HTERT RPE-1 (cell line): Measurements from ENCODE around the gene CDKN2AIP.

Experiments used
- in situ Hi-C: fragments of 300-500 bp; cut with MboI; formaldehyde crosslinking; loops from 4 replicates; pipeline ENCODE4 v1.14.3; 2020; ENCODE audit warnings: low sequenced_read_pairs

Gene CDKN2AIP, protein sequence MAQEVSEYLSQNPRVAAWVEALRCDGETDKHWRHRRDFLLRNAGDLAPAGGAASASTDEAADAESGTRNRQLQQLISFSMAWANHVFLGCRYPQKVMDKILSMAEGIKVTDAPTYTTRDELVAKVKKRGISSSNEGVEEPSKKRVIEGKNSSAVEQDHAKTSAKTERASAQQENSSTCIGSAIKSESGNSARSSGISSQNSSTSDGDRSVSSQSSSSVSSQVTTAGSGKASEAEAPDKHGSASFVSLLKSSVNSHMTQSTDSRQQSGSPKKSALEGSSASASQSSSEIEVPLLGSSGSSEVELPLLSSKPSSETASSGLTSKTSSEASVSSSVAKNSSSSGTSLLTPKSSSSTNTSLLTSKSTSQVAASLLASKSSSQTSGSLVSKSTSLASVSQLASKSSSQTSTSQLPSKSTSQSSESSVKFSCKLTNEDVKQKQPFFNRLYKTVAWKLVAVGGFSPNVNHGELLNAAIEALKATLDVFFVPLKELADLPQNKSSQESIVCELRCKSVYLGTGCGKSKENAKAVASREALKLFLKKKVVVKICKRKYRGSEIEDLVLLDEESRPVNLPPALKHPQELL

DNA sequence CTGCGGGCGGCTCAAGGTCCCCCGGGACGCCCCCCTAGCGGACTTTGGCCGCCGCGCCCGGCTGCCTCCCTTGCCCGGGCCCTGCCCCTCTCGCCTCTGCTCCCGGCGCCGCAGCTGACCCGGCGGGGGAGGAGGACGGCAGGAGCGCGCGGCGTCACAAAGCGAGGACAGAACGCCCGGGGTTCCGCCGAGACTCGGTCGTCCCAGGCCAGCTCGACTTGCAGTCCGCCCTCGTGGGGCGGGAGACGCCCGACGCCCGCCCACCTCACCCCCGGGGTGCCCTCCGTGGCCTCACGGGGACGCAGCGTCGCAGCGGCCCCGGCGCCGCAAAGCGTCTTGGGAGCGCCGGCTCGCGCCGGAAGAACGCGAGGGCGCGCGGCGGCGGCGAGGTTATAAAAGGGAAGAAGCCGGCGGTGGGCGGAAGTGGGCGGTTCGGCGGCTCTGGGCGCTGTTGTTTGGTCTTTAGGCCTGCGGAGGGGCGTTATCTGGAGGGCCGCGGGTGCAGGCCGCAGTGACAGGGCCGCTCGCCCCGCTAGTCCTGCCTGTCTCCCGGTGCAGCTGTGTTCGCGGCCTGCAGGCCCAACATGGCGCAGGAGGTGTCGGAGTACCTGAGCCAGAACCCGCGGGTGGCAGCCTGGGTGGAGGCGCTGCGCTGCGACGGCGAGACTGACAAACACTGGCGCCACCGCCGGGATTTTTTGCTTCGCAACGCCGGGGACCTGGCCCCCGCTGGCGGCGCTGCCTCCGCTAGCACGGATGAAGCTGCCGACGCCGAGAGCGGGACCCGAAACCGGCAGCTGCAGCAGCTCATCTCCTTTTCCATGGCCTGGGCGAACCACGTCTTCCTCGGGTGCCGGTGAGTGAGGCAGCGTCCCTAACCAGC lies at the start of gene CDKN2AIP:
TSS of gene CDKN2AIP (plus strand) at position 423 of the 883 bp plus-strand sequence. CDS start at position 585, 162 bp downstream.
- in situ Hi-C loops: no loop called here

DNA sequence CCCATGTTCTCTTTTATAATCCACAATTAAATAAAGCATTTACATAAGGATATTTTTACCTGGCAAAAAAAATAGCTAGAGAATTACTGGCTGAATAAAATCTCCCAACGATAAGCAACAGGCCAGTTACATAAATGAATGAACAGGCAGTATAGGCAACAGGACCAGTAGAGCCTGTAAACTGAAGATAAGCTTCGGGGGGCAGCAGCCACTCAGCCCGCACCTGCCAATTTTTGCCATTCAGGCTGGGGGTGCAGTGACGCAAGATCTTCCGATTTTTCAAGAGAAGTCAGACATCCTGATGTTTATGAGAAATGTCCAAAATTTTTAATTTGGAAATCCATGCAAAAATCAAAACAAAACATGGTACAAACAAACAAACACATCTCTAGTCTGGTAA lies 49.0 kb upstream of the CDKN2AIP start:
- in situ Hi-C loops: no loop called here

DNA sequence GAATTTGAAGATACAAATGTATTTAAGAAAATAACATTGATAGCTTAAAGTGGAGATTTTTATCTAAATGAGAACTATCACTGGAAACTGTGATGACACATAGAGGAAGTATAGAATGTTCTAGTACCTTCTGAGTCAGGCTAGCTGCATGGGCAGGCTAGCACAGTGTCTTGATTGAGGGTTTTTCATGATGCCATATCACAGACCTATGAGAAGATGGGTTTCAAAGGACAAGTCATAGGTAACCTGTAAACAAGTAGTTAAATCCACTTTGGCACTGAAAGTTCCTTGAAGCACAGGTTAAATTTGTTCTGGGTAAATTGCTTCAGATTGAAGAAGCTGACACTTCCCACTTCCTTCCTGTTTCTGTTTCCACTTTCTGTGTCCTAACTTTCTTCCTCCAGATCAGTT lies 48.2 kb upstream of the CDKN2AIP start:
- in situ Hi-C loops: no loop called here

DNA sequence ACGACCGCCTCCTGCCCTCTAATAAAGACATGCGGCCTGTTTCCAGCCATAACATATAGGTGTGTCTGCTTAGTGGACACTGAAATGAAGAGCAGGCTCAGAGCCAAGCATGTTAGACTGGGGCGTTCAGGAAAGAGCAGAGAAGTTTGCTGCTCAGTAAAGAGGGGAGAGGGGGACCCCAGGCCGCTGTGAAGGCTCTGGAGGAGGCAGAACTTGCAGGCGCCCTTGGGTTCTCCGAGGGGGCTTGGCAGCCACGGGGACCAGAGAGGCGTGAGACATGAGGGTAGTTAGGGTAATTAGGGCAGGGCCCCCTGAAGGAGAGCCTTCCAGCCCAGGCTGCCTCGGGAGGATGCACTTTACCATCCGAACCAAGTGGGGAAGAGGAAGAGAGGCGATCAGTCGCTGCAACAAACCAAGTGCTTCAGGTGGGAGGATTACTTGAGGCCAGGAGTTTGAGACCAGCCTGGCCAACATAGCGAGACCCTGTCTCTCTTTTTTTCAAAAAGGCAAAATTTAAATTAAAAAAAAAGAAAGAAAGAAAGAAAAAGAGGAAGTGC lies 46.6 kb upstream of the CDKN2AIP start:
- in situ Hi-C loops: no loop called here

DNA sequence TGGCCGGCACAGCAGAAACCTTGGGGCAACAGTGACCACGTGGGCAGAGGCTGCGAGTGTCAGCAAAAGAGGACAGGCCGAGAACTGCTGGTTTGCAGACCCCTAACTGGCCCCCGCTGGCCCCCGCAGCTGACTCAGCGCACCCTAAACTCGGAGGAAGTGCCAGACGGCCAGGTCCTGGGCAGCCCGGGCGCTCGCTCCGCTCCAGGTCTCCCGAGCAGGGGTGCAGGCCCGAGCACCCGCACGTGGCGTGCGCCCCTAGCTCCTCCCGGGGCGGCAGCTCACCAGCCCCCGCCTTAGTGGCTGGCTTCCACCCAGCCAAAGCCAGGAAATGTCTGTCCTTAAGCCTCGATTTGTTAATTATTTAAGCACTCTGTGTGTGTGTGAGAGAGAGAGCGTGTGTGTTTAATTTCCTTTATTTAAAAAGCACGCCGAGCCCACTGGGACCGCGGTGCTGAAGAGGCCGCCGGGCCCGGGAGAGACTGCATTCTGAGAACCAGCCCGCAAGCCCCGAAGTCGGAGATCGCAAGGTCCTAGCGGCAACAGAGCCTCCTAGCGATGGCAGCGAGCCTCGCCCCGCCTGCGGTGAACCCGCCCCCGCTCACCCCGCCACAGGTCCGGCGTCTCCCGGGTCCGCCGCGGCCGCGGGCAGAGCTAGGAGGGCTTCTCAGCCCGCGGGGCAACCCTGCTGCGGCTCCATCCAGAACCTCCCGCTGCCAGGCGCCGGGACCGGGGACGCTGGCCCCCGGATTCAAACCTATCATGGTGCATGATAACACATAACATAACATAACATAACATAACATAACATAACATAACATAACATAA lies 45.9 kb upstream of the CDKN2AIP start:
- in situ Hi-C loops: no loop called here

DNA sequence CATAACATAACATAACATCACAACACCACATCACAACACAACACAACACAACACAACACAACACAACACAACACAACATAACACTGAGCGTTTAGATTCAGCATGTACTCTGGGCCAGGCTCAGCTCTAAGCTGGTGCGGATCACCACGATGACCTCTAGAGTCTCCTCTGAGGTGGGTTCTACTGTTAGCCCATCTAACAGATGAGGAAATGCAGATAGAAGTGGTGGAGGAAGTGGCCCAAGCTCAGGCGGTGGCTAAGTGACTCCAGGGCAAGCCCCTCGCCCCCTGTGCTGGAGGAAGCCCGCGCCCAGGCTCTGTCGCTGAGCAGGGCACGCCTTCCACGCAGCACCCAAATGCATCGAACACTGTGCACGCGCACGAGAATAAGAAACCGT lies 45.3 kb upstream of the CDKN2AIP start:
- in situ Hi-C loops: no loop called here

DNA sequence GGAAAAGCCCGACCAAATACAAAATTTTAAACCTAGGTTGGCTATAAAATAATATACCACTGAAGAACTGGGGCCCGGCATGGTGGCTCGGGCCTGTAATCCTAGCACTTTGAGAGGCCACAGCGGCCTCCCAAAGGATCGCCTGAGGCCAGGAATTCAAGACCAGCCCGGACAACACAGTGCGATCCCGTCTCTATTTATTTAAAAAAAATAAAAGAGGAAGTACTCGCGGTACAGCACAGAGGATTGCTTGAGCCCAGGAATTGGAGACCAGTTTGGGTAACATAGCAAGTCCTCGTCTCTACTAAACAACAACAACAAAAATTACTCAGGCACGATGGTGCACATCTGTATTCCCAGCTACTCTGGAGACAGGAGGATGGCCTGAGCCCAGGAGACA lies 44.8 kb upstream of the CDKN2AIP start:
- in situ Hi-C loops: no loop called here

DNA sequence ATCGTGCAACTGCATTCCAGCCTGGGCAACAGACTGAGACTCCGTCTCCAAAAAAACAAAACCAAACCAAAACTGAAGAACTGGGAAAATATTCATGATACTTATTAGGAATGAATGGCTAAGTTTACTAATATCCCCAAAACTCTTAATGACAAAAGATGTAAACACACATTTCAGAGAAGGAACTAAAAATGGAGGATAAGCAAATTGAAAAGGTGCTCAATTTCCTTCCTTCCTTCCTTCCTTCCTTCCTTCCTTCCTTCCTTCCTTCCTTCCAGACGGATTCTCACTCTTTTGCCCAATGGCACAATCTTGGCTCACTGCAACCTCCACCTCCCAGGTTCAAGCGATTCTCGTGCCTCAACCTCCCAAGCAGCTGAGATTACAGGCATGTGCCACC lies 44.4 kb upstream of the CDKN2AIP start:
- in situ Hi-C loops: no loop called here

DNA sequence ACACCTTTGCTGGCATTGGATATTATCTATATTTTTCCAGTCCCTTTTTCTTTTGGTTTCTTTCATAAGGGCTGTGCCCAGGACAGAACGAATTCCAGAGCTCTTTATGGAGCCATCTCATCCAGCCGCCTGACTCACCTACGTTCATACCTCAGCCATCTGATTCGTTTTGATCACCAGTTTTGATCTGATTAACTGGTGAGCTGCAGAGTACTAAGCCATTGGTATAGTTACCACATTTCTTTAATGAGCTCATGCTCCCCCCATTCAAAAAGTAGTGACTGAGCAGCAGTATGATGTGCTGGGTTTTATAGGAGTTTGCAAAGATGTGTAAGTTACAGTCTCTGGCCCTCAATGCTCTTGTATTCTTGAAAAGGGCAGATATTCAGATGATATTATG lies 43.0 kb upstream of the CDKN2AIP start:
- in situ Hi-C loops: no loop called here

DNA sequence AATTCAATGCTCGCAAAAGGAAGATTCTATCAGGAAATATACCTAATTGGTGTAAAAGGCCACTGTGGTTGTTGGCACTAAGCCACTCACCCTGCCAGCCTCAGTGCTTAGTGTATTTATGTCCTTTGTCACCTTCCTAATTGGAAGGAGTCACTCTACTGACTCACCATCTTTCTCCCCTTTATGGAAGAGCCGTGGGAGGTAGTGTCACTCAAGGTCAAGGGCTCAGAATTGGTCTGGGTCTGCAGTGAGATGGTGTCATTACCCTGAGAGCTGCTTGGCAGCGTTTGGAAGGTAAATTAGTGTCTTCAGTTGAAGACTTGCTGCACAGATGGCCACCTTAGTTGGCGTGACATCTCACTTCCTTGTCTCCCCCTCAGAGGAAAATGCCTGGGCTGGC lies 41.7 kb upstream of the CDKN2AIP start:
- in situ Hi-C loops: no loop called here

DNA sequence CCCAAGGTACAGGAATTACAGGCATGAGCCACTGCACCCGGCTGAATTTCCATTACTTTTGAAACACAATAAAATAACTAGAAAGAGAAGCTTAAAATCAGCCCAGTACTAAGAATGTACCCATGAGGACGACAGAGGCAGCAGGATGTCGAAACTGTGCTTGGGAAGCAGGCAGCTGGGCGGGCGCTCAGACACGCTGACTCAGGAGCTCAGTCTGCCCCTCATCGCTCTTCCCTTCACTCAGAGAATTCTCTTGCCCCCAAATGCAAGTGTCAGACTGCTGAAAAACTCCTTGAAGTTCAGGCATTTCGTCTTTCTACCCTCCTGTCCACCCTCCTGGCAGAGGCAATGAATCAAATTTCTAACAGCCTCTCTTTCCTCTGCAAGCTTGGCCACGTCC lies 41.0 kb upstream of the CDKN2AIP start:
- in situ Hi-C loops: no loop called here

DNA sequence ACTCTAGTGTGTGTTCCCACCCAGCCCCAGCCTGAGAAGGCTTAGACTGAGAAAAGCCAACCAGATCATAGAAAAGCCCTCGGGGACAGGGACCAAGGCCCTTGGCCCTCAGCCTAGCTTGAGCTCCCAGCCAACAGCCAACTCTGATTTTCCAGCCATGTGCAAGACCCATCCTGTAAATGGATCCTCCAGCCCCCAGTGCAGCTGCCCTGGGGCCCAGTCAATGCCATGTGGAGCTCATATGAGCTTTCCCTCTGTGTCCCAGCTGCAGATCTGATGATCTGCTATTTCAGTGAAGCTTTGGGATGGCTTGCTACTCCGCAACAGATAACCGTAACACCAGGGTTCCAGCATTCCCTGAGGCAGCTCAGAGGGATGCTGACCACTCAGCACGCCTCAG lies 40.5 kb upstream of the CDKN2AIP start:
- in situ Hi-C loops: no loop called here

DNA sequence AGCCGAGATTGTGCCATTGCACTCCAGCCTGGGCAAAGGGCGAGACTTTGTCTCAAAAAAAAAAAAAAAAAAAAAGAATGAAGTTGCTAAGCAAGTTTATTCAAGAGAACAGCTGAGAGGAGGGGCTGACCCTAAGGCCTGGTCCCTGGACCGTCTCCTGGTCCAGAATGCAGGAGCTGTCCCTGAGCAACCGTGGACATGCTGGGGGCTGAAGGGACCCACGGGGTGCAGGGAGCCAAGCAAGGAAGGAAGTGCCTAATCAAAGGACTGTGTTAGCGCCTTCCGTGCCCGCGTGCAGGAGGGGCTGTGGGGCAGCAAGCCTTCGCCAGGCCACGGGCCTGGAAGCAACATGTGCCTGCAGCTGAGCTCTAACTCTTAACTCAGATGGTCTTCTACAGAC lies 39.1 kb upstream of the CDKN2AIP start:
- in situ Hi-C loops: no loop called here

DNA sequence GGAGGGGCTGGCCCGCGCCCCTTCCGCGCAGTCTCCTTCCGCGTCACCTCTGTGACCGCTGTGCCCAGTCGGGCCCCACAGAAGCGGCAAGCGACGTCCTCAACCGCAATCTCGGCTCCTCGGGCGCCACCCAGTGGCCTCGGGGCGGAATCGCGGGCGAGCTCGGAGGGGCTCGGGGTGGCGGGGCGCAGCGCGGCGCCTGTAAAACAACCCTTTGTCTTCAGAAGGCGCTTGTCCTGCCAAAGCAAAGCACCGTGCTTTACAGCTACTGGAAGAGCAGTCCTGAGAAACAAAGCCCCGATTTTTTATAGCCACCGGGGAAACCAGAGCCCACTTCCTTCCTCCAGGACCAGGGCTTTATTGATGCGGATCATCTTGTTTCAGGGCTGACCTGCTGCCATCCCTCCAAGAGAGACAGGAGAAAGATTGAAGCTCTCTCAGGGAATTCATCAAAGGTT lies 37.3 kb upstream of the CDKN2AIP start:
- in situ Hi-C loops: no loop called here

DNA sequence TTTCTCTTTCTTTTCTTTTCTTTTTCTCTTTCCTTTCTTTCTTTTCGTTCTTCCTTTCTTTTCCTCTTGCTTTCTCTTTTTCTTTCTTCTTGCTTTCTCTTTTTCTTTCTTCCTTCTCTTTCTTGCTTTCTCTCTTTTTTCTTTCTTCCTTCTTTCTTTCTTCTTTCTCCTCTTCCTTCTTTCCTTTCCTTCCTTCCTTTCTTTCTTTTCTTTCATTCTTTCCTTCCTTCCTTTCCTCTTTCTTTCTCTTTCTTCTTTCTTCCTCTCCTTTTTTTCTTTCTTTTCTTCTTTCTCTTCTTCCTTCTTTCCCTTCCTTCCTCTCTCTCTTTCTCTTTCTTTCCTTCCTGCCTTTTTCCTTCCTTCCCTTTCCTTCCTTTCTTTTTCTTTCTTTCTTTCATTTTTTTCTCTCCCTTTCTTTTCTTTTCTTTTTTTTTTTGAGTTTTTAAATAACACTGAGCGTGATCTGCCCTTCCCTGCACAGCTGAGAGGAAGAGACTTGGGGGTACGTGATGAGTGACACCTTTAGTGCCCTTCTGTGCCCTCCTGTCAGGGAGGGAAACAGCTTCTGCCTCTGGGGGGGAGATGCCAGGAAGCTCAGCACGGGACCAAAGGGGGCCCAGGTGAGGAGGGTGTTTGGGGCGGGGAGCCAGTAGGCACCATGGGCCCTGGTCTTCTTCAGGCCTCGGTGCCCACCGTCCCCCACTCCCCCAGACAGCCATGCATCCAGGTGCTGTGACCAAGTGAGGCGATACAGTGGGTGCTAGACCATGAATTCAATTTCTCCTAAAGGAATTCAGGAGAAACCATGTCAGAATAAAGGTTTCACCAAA lies 36.6 kb upstream of the CDKN2AIP start:
- in situ Hi-C loops: no loop called here

DNA sequence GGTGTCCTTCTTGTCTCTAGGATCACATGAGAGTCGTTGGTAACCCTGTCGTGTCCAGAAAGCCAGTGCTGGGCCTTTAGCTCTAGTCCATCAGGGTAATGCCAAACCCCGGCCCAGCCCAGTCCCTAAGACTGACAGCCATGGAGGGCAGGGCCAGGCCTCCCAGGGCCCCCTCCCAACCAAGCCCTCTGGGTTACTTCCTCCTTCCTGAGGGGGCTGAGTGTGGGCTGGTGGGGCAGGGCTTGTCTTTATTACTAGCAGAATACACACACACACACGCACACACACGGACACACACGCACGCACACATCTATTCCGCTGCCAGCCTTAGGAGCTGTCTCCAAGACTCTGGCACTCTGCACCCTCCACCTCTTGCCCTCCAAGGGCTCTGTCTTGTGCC lies 35.6 kb upstream of the CDKN2AIP start:
- in situ Hi-C loops: no loop called here

DNA sequence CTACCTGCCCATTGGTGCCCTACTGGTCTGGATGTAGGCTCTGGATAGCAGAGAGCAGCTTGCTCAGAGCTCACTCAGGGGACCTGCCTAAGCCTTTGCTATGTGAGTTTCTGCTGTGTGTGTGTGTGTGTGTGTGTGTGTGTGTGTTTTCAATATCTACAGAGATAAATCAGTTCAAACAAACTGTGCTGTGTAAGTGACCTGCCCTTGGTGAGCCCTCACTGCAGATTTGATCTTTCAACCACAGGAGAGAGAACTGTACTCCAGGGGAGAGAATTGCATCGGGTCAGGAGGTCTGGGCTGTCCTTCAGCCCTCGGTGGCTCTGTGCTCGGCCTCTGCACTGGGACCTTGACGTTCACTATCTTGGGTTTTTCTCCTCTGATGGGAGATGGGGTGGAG lies 35.0 kb upstream of the CDKN2AIP start:
- in situ Hi-C loops: no loop called here

DNA sequence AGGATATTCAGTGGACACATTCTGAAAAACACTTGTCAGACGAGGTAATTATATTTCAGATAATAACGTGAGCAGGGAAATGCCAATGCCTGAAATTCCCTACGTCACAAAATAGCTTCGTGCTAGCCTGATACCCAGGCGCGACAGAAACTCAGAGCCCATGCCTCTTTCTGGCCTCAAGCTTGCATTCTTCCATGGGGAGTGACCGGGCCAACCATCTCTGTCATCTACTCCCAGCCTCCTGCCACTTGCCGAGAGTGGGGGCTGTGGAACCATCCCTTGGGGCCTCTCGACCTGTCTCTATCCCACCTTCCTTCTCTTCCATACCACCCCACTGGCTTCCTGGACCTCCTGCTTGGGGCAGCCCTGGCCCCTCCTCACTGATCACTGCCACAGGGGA lies 34.5 kb upstream of the CDKN2AIP start:
- in situ Hi-C loops: no loop called here

DNA sequence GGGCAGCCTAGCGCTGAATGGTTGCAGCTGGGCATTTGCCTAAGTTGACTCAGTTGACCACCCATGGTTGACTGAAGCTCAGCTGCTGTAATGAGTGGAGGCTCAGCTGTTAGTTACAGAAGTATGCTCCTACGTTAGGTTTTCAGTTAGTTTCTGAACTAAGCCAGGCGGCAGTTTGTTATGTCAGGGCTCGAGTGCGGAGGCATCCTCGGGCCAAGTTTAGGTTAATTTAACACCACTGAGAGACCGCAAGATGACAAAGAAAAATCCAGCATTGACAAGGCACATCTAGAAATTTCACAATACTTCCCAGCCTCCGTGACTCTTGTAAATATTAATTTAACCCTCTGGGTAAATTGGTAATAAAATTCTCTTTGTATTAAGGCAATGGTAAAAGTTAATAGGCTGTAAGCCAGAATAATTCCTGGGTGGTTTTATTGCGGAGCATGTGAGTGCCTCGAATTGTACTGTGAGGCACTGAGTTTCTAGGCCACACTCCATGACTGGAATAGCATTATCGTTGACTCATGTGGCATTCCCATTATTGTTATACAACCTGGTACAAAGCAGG lies 33.1 kb upstream of the CDKN2AIP start:
- in situ Hi-C loops: no loop called here
